Ectodermal cell (in vitro differentiated cells): ENCODE results near the gene RNF31.

ENCODE experiments used
- H3K27ac ChIP-seq: 2 replicates; pipeline ENCODE4 v1.7.0; 2013; ENCODE audit warnings: mild to moderate bottlenecking, low read depth, low read length; ENCODE audit not compliant: insufficient read depth, poor library complexity, severe bottlenecking
- H3K27me3 ChIP-seq: 2 replicates; pipeline ENCODE4 v1.7.0; 2013; ENCODE audit warnings: mild to moderate bottlenecking, low read length; ENCODE audit not compliant: insufficient read depth, control insufficient read depth, poor library complexity, severe bottlenecking
- H3K36me3 ChIP-seq: one replicate; pipeline ENCODE4 v1.7.0; 2013; ENCODE audit warnings: low read length; ENCODE audit not compliant: control insufficient read depth, insufficient read depth
- H3K4me1 ChIP-seq: one replicate; pipeline ENCODE4 v1.7.0; 2013; ENCODE audit warnings: low read length; ENCODE audit not compliant: control insufficient read depth, insufficient read depth
- H3K4me3 ChIP-seq: 2 replicates; pipeline ENCODE4 v1.7.0; 2013; ENCODE audit warnings: low read depth, low read length, control low read depth; ENCODE audit not compliant: insufficient read depth
- H3K9me3 ChIP-seq: 2 replicates; pipeline ENCODE4 v1.7.0; 2013; ENCODE audit warnings: mild to moderate bottlenecking, low read length, moderate library complexity; ENCODE audit not compliant: control insufficient read depth
- WGBS, 2 experiments: methylation state at CpG; one replicate each; pipeline ENCODE4 v1.1.7; 2013; ENCODE audit warnings: missing lambda C conversion rate in 2 of 2; 5-methylcytosine and 5-hydroxymethylcytosine counted together

Gene RNF31

GRCh38 chr14:24160850-24161804 is 13.8 kb downstream of the RNF31 start, which contains the start of gene IRF9:
Gene IRF9 (plus strand): TSS chr14:24161265. CDS start chr14:24162145, 880 bp downstream.
- 16 to 20% methylated on average over 12 of the region's 12 CpGs for WGBS, 2 experiments
- H3K4me1 ChIP-seq, result no peaks in the 10 kb centered on the region
- H3K9me3 ChIP-seq, result no peaks in the 10 kb centered on the region
- H3K4me3 ChIP-seq, result peak within 1 kb of the TSS; percentile 43
- peaks cover 20% of the 10 kb centered on the region for H3K36me3 ChIP-seq
- peak within 1 kb of the TSS; percentile 60 for H3K27ac ChIP-seq
- H3K27me3 ChIP-seq, result no peaks in the 10 kb centered on the region

DNA sequence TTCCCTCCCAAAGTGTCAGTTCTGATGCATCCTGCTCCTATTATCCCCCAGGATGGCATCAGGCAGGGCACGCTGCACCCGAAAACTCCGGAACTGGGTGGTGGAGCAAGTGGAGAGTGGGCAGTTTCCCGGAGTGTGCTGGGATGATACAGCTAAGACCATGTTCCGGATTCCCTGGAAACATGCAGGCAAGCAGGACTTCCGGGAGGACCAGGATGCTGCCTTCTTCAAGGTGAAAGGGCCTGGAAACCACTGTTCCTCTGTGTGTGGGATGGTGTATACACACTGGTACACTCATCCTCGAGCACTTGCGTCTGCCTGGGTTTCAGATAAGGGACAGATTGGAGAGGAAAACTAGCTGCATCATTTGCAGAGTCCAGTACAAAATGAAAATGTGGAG is 14.8 kb downstream of the RNF31 start:
- WGBS, 2 experiments, result 95 to 96% methylated on average over 8 of the region's 8 CpGs
- Histone ChIP-seq H3K27me3 (no peaks in the 10 kb centered on the region), H3K4me3 (no peak overlapping the region), H3K9me3 (no peaks in the 10 kb centered on the region), H3K4me1 (no peaks in the 10 kb centered on the region), H3K36me3 (peaks cover 15% of the 10 kb centered on the region), H3K27ac (no peak overlapping the region)

DNA sequence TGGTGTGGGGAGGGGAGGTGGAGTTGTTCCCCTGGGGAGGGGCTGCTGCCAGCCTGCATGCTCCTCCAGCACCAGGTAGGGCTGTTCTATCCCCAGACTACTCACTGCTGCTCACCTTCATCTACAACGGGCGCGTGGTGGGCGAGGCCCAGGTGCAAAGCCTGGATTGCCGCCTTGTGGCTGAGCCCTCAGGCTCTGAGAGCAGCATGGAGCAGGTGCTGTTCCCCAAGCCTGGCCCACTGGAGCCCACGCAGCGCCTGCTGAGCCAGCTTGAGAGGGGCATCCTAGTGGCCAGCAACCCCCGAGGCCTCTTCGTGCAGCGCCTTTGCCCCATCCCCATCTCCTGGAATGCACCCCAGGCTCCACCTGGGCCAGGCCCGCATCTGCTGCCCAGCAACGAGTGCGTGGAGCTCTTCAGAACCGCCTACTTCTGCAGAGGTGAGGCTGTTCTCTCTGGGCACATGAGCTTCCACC is 17.3 kb downstream of the RNF31 start:
- no peaks in the 10 kb centered on the region for H3K36me3 ChIP-seq
- no peak overlapping the region for H3K4me3 ChIP-seq
- 93 to 95% methylated on average over 14 of the region's 14 CpGs for WGBS, 2 experiments
- H3K9me3 ChIP-seq, result no peaks in the 10 kb centered on the region
- no peaks in the 10 kb centered on the region for H3K27me3 ChIP-seq
- H3K27ac ChIP-seq, result no peak overlapping the region
- no peaks in the 10 kb centered on the region for H3K4me1 ChIP-seq

DNA sequence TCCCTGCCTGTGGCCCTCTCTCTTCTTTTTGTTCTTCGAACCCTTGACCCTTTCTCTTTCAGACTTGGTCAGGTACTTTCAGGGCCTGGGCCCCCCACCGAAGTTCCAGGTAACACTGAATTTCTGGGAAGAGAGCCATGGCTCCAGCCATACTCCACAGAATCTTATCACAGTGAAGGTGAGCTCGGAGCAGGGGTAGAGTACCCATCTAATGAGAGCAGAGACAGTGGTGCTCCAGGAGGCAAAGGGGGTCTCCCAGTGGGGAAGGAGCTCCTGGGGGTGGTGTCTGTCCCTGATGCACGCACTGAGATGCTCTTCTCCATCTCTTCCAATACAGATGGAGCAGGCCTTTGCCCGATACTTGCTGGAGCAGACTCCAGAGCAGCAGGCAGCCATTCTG is 18.5 kb downstream of the RNF31 start:
- Histone ChIP-seq H3K9me3 (no peaks in the 10 kb centered on the region), H3K4me3 (no peak overlapping the region), H3K4me1 (no peaks in the 10 kb centered on the region), H3K27ac (no peak overlapping the region), H3K27me3 (no peaks in the 10 kb centered on the region), H3K36me3 (no peaks in the 10 kb centered on the region)
- 90 to 93% methylated on average over 5 of the region's 5 CpGs for WGBS, 2 experiments

DNA sequence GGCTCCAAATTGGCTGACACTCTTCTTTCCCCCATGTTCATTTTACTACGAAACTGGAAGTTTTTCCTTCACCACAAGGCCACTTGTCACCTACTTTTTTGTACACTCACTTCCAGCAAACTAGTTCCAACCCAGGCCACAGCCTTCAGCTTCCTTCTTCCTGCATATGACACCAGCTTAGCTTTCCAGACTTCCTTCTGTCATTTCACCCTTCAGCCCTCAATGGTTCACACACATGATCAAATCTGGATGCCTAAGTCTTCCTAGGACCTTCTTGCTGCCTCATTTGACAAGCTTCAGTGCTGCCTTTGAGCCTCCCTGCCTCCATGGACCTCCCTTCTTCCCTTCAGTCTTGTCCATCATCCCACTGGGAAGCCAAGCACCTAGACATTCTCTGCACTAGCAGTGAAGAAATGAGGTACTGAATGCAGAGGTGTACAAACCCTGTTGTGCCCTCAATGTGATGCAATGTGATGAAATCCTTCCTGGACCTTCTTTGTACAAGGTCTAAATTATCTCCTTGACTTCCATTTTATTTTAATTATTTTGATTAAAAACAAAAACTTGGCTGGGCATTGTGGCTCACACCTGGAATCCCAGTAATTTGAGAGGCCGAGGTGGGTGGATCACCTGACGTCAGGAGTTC is 20.3 kb downstream of the RNF31 start:
- Histone ChIP-seq H3K27me3 (no peaks in the 10 kb centered on the region), H3K36me3 (no peaks in the 10 kb centered on the region), H3K9me3 (no peaks in the 10 kb centered on the region)

GRCh38 chr14:24171422-24172260 is 24.3 kb downstream of the RNF31 start, which contains the start of gene REC8:
Gene REC8 (plus strand): TSS chr14:24172080. CDS start chr14:24172553, 473 bp downstream.
- 27 to 31% methylated on average over 63 of the region's 63 CpGs for WGBS, 2 experiments
- peak within 1 kb of the TSS; percentile 48 for H3K27ac ChIP-seq
- peak within 1 kb of the TSS; percentile 60 for H3K4me3 ChIP-seq

More for the DNA sequence above, 20.3 kb downstream of the RNF31 start:
- 93% methylated on average over 3 of the region's 3 CpGs for WGBS, 2 experiments
- Histone ChIP-seq H3K4me3 (no peak overlapping the region), H3K27ac (no peak overlapping the region), H3K4me1 (peaks cover 2% of the 10 kb centered on the region)

GRCh38 chr14:24172261-24172860 is 25.1 kb downstream of the RNF31 start:
- no peak overlapping the region for H3K27ac ChIP-seq
- peak overlapping the region; percentile 60 for H3K4me3 ChIP-seq
- H3K27me3 ChIP-seq, result no peaks in the 10 kb centered on the region
- H3K9me3 ChIP-seq, result no peaks in the 10 kb centered on the region
- peaks cover 6% of the 10 kb centered on the region for H3K4me1 ChIP-seq
- no peaks in the 10 kb centered on the region for H3K36me3 ChIP-seq
- 78 to 83% methylated on average over 30 of the region's 30 CpGs for WGBS, 2 experiments

More at GRCh38 chr14:24171422-24172260, 24.3 kb downstream of the RNF31 start, which contains the start of gene REC8:
- H3K36me3 ChIP-seq, result no peaks in the 10 kb centered on the region
- H3K9me3 ChIP-seq, result no peaks in the 10 kb centered on the region
- peaks cover 6% of the 10 kb centered on the region for H3K4me1 ChIP-seq
- no peaks in the 10 kb centered on the region for H3K27me3 ChIP-seq

DNA sequence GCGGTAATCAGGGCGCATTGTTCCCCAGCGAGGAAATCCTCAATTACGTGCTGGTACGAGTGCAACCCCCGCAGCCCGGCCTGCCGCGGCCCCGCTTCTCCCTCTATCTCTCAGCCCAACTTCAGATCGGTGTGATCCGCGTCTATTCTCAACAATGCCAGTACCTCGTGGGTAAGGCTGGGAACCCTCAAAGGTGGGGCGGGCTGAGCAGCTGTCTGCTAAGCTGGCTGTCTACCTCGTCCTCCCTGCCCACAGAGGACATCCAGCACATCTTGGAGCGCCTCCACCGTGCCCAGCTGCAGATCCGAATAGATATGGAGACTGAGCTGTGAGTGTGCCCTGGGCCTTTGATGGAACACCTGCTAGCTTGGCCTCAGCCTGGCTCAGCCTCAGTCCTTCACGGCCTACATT is 25.6 kb downstream of the RNF31 start:
- Histone ChIP-seq H3K27ac (no peak overlapping the region), H3K27me3 (no peaks in the 10 kb centered on the region), H3K4me3 (peak overlapping the region; percentile 60), H3K4me1 (peaks cover 6% of the 10 kb centered on the region), H3K36me3 (peaks cover 2% of the 10 kb centered on the region), H3K9me3 (no peaks in the 10 kb centered on the region)
- 91 to 93% methylated on average over 20 of the region's 20 CpGs for whole genome bisulfite sequencing, 2 experiments

DNA sequence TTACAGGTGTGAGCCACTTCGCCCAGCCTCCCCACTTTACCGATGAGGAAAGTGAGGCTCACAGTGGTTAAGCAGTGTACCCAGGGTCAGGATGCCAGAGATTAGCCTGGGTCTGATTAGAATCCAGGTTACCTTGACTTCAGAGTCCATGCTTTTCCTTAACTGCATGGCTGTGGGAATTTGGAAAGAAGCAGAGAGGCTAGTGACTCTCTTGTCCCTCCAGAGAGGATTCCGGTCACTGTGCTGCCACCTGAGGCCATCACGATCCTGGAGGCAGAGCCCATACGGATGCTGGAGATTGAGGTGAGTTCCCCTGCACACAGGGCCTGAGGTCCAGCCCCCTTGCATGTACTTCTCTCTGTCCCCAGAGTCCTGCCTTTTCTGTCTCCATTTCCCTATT is 29.3 kb downstream of the RNF31 start:
- Histone ChIP-seq H3K27me3 (no peaks in the 10 kb centered on the region), H3K4me1 (peaks cover 6% of the 10 kb centered on the region), H3K4me3 (no peak overlapping the region), H3K36me3 (peaks cover 19% of the 10 kb centered on the region), H3K27ac (no peak overlapping the region), H3K9me3 (no peaks in the 10 kb centered on the region)
- WGBS, 2 experiments, result 93 to 94% methylated on average over 5 of the region's 5 CpGs
